HEK293 (cell line): Measurements from ENCODE around the gene TDRD1.

Experiments
- CTCF ChIA-PET: fragments of 350-600 bp; formaldehyde crosslinking; extraction: SDS; loops from one replicate; lab custom pipeline; 2021; ENCODE audit warnings: antibody characterized with exemption; lab: Yijun Ruan, JAX
- POLR2A ChIA-PET: fragments of 300-600 bp; formaldehyde crosslinking; extraction: SDS; loops from one replicate; lab custom pipeline; 2020; ENCODE audit warnings: antibody characterized with exemption, inconsistent platforms; lab: Yijun Ruan, JAX
- H3K27ac ChIP-seq: fragments of 200-500 bp; sonication (Bioruptor generic); 2 replicates; pipeline ENCODE4 v1.5.1; 2014; ENCODE audit warnings: low read depth, low read length, control low read depth, inconsistent platforms; ENCODE audit errors: extremely low read depth
- H3K36me3 ChIP-seq, 2 experiments: fragments of 200-500 bp in 1 of 2; sonication (Bioruptor generic) in 1 of 2; 1 replicate in 1 of 2; 2 replicates in 1 of 2; pipeline ENCODE4 v1.5.1; 2014 to 2017; ENCODE audit warnings: inconsistent platforms in 2 of 2, low read length in 2 of 2; ENCODE audit not compliant: control insufficient read depth in 2 of 2, insufficient read depth in 1 of 2
- H3K4me1 ChIP-seq: fragments of 200-500 bp; sonication (Bioruptor generic); 2 replicates; pipeline ENCODE4 v1.5.1; 2014; ENCODE audit warnings: mild to moderate bottlenecking, low read length, inconsistent platforms; ENCODE audit not compliant: control insufficient read depth, insufficient read depth
- H3K4me3 ChIP-seq: 2 replicates; pipeline ENCODE4 v1.5.1; 2011; ENCODE audit warnings: low read depth, mild to moderate bottlenecking, control low read depth, low read length, moderate library complexity
- H3K9me3 ChIP-seq: fragments of 200-500 bp; sonication (Bioruptor generic); 2 replicates; pipeline ENCODE4 v1.5.1; 2014; ENCODE audit warnings: low read depth, low read length, inconsistent platforms; ENCODE audit not compliant: control insufficient read depth, insufficient read depth
- GLI4 ChIP-seq: fragments of 450-650 bp; formaldehyde crosslinking; IDR thresholded peaks from 2 replicates; pipeline ENCODE4 v1.5.1; 2016; ENCODE audit warnings: missing biosample characterization, missing genetic modification characterization
- GLIS2 ChIP-seq: fragments of 450-650 bp; formaldehyde crosslinking; IDR thresholded peaks from 2 replicates; pipeline ENCODE4 v1.5.1; 2016; ENCODE audit warnings: missing biosample characterization, missing genetic modification characterization
- KLF9 ChIP-seq: fragments of 450-650 bp; formaldehyde crosslinking; IDR thresholded peaks from 2 replicates; pipeline ENCODE4 v1.5.1; 2016; ENCODE audit warnings: missing biosample characterization, missing genetic modification characterization, low read depth
- OSR2 ChIP-seq: fragments of 450-650 bp; formaldehyde crosslinking; IDR thresholded peaks from 2 replicates; pipeline ENCODE4 v1.5.1; 2016; ENCODE audit warnings: missing biosample characterization, missing genetic modification characterization
- RBAK ChIP-seq: fragments of 450-650 bp; formaldehyde crosslinking; IDR thresholded peaks from 2 replicates; pipeline ENCODE4 v1.5.1; 2016; ENCODE audit warnings: missing biosample characterization, missing genetic modification characterization
- SP2 ChIP-seq: fragments of 450-650 bp; formaldehyde crosslinking; IDR thresholded peaks from 2 replicates; pipeline ENCODE4 v1.5.1; 2016; ENCODE audit warnings: missing biosample characterization, missing genetic modification characterization
- ZBTB1 ChIP-seq: fragments of 450-650 bp; formaldehyde crosslinking; IDR thresholded peaks from 2 replicates; pipeline ENCODE4 v1.5.1; 2016; ENCODE audit warnings: missing biosample characterization, missing genetic modification characterization
- ZBTB17 ChIP-seq: fragments of 450-650 bp; formaldehyde crosslinking; IDR thresholded peaks from 2 replicates; pipeline ENCODE4 v1.5.1; 2016; ENCODE audit warnings: missing biosample characterization, missing genetic modification characterization
- ZNF169 ChIP-seq: fragments of 450-650 bp; formaldehyde crosslinking; IDR thresholded peaks from 2 replicates; pipeline ENCODE4 v1.5.1; 2016; ENCODE audit warnings: missing biosample characterization, missing genetic modification characterization
- ZNF184 ChIP-seq: fragments of 450-650 bp; IDR thresholded peaks from 2 replicates; pipeline ENCODE4 v1.5.1; 2018; ENCODE audit warnings: missing biosample characterization, mild to moderate bottlenecking, missing genetic modification characterization
- ZNF19 ChIP-seq: fragments of 450-650 bp; formaldehyde crosslinking; IDR thresholded peaks from 2 replicates; pipeline ENCODE4; 2016; ENCODE audit warnings: missing biosample characterization, missing genetic modification characterization, low read depth
- ZNF391 ChIP-seq: fragments of 450-650 bp; formaldehyde crosslinking; IDR thresholded peaks from 2 replicates; pipeline ENCODE4 v1.5.1; 2016; ENCODE audit warnings: low read depth, missing biosample characterization, missing genetic modification characterization, borderline replicate concordance
- ZNF501 ChIP-seq: fragments of 450-650 bp; formaldehyde crosslinking; IDR thresholded peaks from 2 replicates; pipeline ENCODE4 v1.5.1; 2016; ENCODE audit warnings: missing biosample characterization, missing genetic modification characterization
- ZNF514 ChIP-seq: fragments of 450-650 bp; formaldehyde crosslinking; IDR thresholded peaks from 2 replicates; pipeline ENCODE4 v1.5.1; 2016; ENCODE audit warnings: missing biosample characterization, missing genetic modification characterization
- ZNF555 ChIP-seq: fragments of 450-650 bp; formaldehyde crosslinking; conservative IDR thresholded peaks from 2 replicates; pipeline ENCODE4 v1.5.1; 2017; ENCODE audit warnings: missing biosample characterization, mild to moderate bottlenecking, missing genetic modification characterization, inconsistent platforms
- ZNF561 ChIP-seq: fragments of 450-650 bp; IDR thresholded peaks from 2 replicates; pipeline ENCODE4 v1.5.1; 2018; ENCODE audit warnings: missing biosample characterization, missing genetic modification characterization, borderline replicate concordance
- ZNF596 ChIP-seq: fragments of 450-650 bp; IDR thresholded peaks from 2 replicates; pipeline ENCODE4 v1.5.0; 2018; ENCODE audit warnings: missing biosample characterization, mild to moderate bottlenecking, missing genetic modification characterization, moderate library complexity
- ZNF623 ChIP-seq: fragments of 450-650 bp; formaldehyde crosslinking; IDR thresholded peaks from 2 replicates; pipeline ENCODE4 v1.5.1; 2016; ENCODE audit warnings: missing biosample characterization, missing genetic modification characterization
- ZNF677 ChIP-seq: fragments of 450-650 bp; IDR thresholded peaks from 2 replicates; pipeline ENCODE4 v1.5.0; 2018; ENCODE audit warnings: missing biosample characterization, mild to moderate bottlenecking, missing genetic modification characterization, moderate library complexity
- ZNF707 ChIP-seq: fragments of 450-650 bp; formaldehyde crosslinking; IDR thresholded peaks from 2 replicates; pipeline ENCODE4 v1.5.1; 2016; ENCODE audit warnings: missing biosample characterization, missing genetic modification characterization
- TF ChIP-seq, protein P1 (sequence below): fragments of 450-650 bp; formaldehyde crosslinking; IDR thresholded peaks from 2 replicates; pipeline ENCODE4 v1.5.1; 2016; ENCODE audit warnings: missing biosample characterization, missing genetic modification characterization, borderline replicate concordance
- TF ChIP-seq, protein P2 (sequence below): fragments of 450-650 bp; formaldehyde crosslinking; IDR thresholded peaks from 2 replicates; pipeline ENCODE4 v1.5.1; 2016; ENCODE audit warnings: missing biosample characterization, missing genetic modification characterization
- TF ChIP-seq, protein P3 (sequence below): sonication (generic); formaldehyde crosslinking; IDR thresholded peaks from 2 replicates; pipeline ENCODE4 v1.8.1; 2022; ENCODE audit warnings: mild to moderate bottlenecking, moderate library complexity, missing genetic modification reagents
- TF ChIP-seq, protein P4 (sequence below): fragments of 450-650 bp; formaldehyde crosslinking; IDR thresholded peaks from 2 replicates; pipeline ENCODE4 v1.5.1; 2016; ENCODE audit warnings: missing biosample characterization, missing genetic modification characterization
- TF ChIP-seq, protein P5 (sequence below): fragments of 450-650 bp; formaldehyde crosslinking; conservative IDR thresholded peaks from 2 replicates; pipeline ENCODE4 v1.5.1; 2016; ENCODE audit warnings: low read depth, missing biosample characterization, missing genetic modification characterization
- TF ChIP-seq, protein P6 (sequence below): fragments of 450-650 bp; formaldehyde crosslinking; IDR thresholded peaks from 2 replicates; pipeline ENCODE4 v1.5.1; 2016; ENCODE audit warnings: missing biosample characterization, missing genetic modification characterization, low read depth

The TDRD1 gene

DNA sequence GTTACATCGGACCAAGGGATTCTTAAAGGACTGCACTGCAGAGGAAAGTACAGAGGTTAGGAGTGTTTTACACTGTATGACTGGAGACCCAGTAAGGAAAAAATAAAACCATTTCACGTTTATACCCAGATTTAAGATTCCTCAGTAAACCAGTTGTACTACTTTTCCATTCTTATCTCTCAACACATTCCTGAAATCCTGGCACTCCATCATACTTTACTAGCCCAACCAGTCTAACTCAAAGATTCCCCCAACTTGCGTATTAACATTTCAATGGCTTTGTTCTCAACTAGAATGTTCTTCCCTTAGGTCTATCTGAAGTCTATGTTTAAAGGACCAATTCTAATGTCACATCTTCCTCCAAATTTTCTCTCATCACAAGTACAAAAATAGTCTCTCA is 13.1 kb upstream of the TDRD1 start (continued):
- TF ChIP-seq, protein P1, sequence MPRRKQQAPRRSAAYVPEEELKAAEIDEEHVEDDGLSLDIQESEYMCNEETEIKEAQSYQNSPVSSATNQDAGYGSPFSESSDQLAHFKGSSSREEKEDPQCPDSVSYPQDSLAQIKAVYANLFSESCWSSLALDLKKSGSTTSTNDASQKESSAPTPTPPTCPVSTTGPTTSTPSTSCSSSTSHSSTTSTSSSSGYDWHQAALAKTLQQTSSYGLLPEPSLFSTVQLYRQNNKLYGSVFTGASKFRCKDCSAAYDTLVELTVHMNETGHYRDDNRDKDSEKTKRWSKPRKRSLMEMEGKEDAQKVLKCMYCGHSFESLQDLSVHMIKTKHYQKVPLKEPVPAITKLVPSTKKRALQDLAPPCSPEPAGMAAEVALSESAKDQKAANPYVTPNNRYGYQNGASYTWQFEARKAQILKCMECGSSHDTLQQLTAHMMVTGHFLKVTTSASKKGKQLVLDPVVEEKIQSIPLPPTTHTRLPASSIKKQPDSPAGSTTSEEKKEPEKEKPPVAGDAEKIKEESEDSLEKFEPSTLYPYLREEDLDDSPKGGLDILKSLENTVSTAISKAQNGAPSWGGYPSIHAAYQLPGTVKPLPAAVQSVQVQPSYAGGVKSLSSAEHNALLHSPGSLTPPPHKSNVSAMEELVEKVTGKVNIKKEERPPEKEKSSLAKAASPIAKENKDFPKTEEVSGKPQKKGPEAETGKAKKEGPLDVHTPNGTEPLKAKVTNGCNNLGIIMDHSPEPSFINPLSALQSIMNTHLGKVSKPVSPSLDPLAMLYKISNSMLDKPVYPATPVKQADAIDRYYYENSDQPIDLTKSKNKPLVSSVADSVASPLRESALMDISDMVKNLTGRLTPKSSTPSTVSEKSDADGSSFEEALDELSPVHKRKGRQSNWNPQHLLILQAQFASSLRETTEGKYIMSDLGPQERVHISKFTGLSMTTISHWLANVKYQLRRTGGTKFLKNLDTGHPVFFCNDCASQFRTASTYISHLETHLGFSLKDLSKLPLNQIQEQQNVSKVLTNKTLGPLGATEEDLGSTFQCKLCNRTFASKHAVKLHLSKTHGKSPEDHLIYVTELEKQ (tag by site-specific recombination): no peak
- TF ChIP-seq, protein P2, sequence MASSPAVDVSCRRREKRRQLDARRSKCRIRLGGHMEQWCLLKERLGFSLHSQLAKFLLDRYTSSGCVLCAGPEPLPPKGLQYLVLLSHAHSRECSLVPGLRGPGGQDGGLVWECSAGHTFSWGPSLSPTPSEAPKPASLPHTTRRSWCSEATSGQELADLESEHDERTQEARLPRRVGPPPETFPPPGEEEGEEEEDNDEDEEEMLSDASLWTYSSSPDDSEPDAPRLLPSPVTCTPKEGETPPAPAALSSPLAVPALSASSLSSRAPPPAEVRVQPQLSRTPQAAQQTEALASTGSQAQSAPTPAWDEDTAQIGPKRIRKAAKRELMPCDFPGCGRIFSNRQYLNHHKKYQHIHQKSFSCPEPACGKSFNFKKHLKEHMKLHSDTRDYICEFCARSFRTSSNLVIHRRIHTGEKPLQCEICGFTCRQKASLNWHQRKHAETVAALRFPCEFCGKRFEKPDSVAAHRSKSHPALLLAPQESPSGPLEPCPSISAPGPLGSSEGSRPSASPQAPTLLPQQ: no peak
- TF ChIP-seq ZBTB17 (no peak), ZNF623 (no peak), ZNF501 (no peak), ZNF707 (tag by site-specific recombination) (no peak), ZNF391 (tag by site-specific recombination) (no peak), ZNF19 (tag by site-specific recombination) (no peak), ZNF184 (tag by site-specific recombination) (no peak), GLI4 (no peak), RBAK (tag by site-specific recombination) (no peak)
- TF ChIP-seq, protein P3, sequence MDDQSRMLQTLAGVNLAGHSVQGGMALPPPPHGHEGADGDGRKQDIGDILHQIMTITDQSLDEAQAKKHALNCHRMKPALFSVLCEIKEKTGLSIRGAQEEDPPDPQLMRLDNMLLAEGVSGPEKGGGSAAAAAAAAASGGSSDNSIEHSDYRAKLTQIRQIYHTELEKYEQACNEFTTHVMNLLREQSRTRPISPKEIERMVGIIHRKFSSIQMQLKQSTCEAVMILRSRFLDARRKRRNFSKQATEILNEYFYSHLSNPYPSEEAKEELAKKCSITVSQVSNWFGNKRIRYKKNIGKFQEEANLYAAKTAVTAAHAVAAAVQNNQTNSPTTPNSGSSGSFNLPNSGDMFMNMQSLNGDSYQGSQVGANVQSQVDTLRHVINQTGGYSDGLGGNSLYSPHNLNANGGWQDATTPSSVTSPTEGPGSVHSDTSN (CRISPR knock-in tag): no peak
- TF ChIP-seq, all 188 proteins: peak for 0

DNA sequence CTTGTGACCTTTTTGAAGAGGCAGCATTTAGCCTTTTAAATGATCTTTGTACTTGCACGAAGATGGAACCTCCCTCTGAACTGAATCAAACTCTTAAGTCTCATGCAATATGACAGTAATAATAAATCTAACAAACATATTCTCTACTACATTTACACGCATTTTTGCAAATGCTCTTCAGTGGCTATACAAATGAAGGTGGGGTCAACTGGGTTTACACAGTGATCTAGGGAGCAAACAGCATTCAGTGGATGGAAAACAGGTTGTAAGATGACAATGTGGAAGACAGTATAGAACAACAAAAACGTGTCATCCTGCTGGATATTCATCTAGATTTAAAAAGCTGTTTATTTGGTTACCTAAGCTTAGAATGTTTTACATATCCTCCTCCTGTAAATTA is 12.7 kb upstream of the TDRD1 start:
- H3K27ac ChIP-seq: no peak overlapping the region
- H3K4me3 ChIP-seq: no peak overlapping the region
- CTCF ChIA-PET: interaction anchor here (0.7 kb wide), 1 partner anchor 31 kb away, joined by 3 read pairs; no protein-coding TSS in a partner anchor
- H3K36me3 ChIP-seq: peaks cover 0 to 5% of the 10 kb centered on the region in 2 experiments
- TF ChIP-seq ZNF555 (tag by site-specific recombination): no peak
- TF ChIP-seq, protein P4, sequence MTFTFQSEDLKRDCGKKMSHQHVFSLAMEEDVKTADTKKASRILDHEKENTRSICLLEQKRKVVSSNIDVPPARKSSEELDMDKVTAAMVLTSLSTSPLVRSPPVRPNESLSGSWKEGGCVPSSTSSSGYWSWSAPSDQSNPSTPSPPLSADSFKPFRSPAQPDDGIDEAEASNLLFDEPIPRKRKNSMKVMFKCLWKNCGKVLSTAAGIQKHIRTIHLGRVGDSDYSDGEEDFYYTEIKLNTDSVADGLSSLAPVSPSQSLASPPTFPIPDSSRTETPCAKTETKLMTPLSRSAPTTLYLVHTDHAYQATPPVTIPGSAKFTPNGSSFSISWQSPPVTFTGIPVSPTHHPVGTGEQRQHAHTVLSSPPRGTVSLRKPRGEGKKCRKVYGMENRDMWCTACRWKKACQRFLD (tag by site-specific recombination): no peak
- TF ChIP-seq ZNF561 (tag by site-specific recombination): no peak
- no peak for TF ChIP-seq GLIS2 (tag by site-specific recombination)
- TF ChIP-seq KLF9 (tag by site-specific recombination): no peak
- TF ChIP-seq, protein P5, sequence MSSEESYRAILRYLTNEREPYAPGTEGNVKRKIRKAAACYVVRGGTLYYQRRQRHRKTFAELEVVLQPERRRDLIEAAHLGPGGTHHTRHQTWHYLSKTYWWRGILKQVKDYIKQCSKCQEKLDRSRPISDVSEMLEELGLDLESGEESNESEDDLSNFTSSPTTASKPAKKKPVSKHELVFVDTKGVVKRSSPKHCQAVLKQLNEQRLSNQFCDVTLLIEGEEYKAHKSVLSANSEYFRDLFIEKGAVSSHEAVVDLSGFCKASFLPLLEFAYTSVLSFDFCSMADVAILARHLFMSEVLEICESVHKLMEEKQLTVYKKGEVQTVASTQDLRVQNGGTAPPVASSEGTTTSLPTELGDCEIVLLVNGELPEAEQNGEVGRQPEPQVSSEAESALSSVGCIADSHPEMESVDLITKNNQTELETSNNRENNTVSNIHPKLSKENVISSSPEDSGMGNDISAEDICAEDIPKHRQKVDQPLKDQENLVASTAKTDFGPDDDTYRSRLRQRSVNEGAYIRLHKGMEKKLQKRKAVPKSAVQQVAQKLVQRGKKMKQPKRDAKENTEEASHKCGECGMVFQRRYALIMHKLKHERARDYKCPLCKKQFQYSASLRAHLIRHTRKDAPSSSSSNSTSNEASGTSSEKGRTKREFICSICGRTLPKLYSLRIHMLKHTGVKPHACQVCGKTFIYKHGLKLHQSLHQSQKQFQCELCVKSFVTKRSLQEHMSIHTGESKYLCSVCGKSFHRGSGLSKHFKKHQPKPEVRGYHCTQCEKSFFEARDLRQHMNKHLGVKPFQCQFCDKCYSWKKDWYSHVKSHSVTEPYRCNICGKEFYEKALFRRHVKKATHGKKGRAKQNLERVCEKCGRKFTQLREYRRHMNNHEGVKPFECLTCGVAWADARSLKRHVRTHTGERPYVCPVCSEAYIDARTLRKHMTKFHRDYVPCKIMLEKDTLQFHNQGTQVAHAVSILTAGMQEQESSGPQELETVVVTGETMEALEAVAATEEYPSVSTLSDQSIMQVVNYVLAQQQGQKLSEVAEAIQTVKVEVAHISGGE (tag by site-specific recombination): no peak
- TF ChIP-seq ZNF596 (tag by site-specific recombination): no peak
- TF ChIP-seq, protein P6, sequence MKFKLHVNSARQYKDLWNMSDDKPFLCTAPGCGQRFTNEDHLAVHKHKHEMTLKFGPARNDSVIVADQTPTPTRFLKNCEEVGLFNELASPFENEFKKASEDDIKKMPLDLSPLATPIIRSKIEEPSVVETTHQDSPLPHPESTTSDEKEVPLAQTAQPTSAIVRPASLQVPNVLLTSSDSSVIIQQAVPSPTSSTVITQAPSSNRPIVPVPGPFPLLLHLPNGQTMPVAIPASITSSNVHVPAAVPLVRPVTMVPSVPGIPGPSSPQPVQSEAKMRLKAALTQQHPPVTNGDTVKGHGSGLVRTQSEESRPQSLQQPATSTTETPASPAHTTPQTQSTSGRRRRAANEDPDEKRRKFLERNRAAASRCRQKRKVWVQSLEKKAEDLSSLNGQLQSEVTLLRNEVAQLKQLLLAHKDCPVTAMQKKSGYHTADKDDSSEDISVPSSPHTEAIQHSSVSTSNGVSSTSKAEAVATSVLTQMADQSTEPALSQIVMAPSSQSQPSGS (tag by site-specific recombination): no peak
- no peak for TF ChIP-seq SP2 (tag by site-specific recombination)
- no peak for TF ChIP-seq ZNF169 (tag by site-specific recombination)
- no peak for TF ChIP-seq ZBTB1 (tag by site-specific recombination)
- no peak for TF ChIP-seq ZNF677 (tag by site-specific recombination)
- TF ChIP-seq ZNF514 (tag by site-specific recombination): no peak
- no peak for TF ChIP-seq OSR2 (tag by site-specific recombination)
- H3K4me1 ChIP-seq: peaks cover 5% of the 10 kb centered on the region; the same call in 1 of the 2 replicates
- POLR2A ChIA-PET: no interaction called here
- H3K9me3 ChIP-seq: no peaks in the 10 kb centered on the region
